Heart left ventricle (tissue), 13 donors: ENCODE measurements around the gene ABLIM1.

ENCODE experiments used
- CTCF ChIP-seq, 12 donors: fragments of 200-600 bp; sonication (generic) in 4 of 12; IDR thresholded peaks; one replicate each; pipeline versions ENCODE4 v1.5.0 to v1.8.0; 2018 to 2022; ENCODE audit warnings: antibody characterized with exemption in 12 of 12, mild to moderate bottlenecking in 5 of 12
- POLR2A ChIP-seq, 2 donors: fragments of 450-650 bp; IDR thresholded peaks; one replicate each; pipeline ENCODE4 v1.6.1; 2017; ENCODE audit warnings: antibody characterized with exemption in 2 of 2, mild to moderate bottlenecking in 2 of 2, moderate library complexity in 2 of 2
- donor health status: ischemic (EF 13 %, LVEDD 7.1; RV severe dilation, severe dysfunction).
- donor health status: DM: no; HTN: yes; CAD: no.
- donor health status: DM: no; HTN: no; CAD: no.
- donor health status: ischemic (EF 25% LVEDD 6.9; RV normal size, moderate dysfunction).
- donor health status: ischemic (EF 25% LVEDD 5.7; RV mildly dilated, moderate dysfunction).
- donor health status: ischemic (EF 35%, LVEDD 5.7; RV mildly dilated, moderate dysfunction).
- donor health status: nonischemic (EF 11% LVEDD 7.7; RV severe dilation, severe dysfunction).
- donor health status: DM: yes; HTN: yes; CAD: no.
- donor health status: PGD.
- donor health status: ischemic (EF 29% LVEDD 5.4; RV normal size, mild dysfunction).
- donor health status: nonischemic (EF 23%, LVEDD 6.1; RV moderate dilation, normal function).

DNA sequence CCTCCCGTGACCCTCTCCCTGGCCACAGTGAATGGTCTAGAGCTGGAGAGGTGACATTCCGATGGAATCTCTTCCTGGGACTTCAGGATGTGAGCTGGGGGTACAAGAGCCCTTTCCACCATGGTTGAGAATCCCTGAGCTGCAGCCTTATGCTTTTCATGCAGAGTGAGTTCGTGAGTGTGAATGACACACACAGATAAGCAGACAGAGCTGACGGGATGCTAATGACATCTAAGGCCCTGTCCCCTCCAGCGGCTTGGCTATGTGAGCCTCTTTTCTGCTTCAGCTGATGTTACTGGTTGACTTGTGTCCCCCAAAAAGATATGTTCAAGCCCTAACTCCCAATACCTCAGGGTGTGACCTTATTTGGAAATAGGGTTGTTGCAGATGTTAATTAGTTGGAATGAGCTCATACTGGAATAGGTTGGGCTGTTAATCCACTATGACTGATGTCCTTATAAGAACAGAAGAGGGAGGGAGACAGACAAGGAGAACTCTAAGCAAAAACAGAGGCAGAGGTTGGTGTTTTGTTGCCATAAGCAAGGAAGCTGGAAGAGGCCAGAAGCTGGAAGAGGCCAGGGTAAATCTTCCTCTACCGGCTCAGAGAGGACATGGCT, 142.7 kb downstream of the ABLIM1 start:
- TF ChIP-seq CTCF (IDR thresholded peaks at IDR 0.05) (no peak), POLR2A (IDR thresholded peaks at IDR 0.05) (no peak)
